HCT116 (cell line): ENCODE data around the gene EFCAB7. TPM values are rescaled to one million over a fixed set of nuclear protein-coding genes. Genes with fewer than 3 reads are reported as not detected.
A peak's percentile ranks its signal among the peaks of the same experiment; 100 is the strongest.

ENCODE experiments used
- ATAC-seq: fragments of 200-7000 bp; cut with Tn5 transposase; 2 replicates; pipeline ENCODE4 v1.9.1; 2020; ENCODE audit warnings: mild to moderate bottlenecking, moderate library complexity
- BruUV-seq: library from RNA; stranded (reverse); fragments of 400-500 nt; replicated peaks from 2 replicates; lab custom pipeline; 2021; lab: Mats Ljungman, UMichigan
- CTCF ChIA-PET: fragments of 300-600 bp; sonication (Branson Sonifier 250); formaldehyde crosslinking; loops from one replicate; lab custom pipeline; 2021; ENCODE audit warnings: antibody characterized with exemption; lab: Charles Lee
- POLR2A ChIA-PET: fragments of 300-600, 350-600 bp; sonication (Branson Sonifier 250); formaldehyde crosslinking; loops from one replicate; lab custom pipeline; 2021; ENCODE audit warnings: antibody characterized with exemption; lab: Charles Lee
- RAD21 ChIA-PET, 2 experiments: fragments of 300-600 bp; sonication (Branson Sonifier 250); formaldehyde crosslinking; loops; one replicate each; lab custom pipeline; 2023; ENCODE audit warnings: low total read pairs in 2 of 2; ENCODE audit not compliant: uncharacterized antibody in 2 of 2, unreplicated experiment in 2 of 2, low non-redundant PET in 1 of 2; lab: Charles Lee
- DNase-seq: peaks from one replicate; pipeline ENCODE4 v3.0.0-alpha.2; 2010; ENCODE audit warnings: low read depth, low spot score
- H2AFZ ChIP-seq: fragments of 200-600 bp; shearing (Covaris generic), sonication (generic); 2 replicates; pipeline ENCODE4 v1.6.1; 2017; ENCODE audit warnings: low read depth, mixed run types, mixed read lengths, antibody characterized with exemption, low read length; ENCODE audit not compliant: poor library complexity, severe bottlenecking
- H3K27ac ChIP-seq: 2 replicates; pipeline ENCODE4 v1.5.1; 2012; ENCODE audit warnings: low read depth, low read length
- H3K27me3 ChIP-seq: fragments of 200-600 bp; sonication (generic); 2 replicates; pipeline ENCODE4 v1.6.1; 2016; ENCODE audit warnings: mixed run types, low read length, mixed read lengths; ENCODE audit not compliant: insufficient read depth
- H3K36me3 ChIP-seq, 2 experiments: fragments of 200-500 bp in 1 of 2; fragments of 200-600 bp in 1 of 2; sonication (Bioruptor generic) in 1 of 2; sonication (generic) in 1 of 2; 2 replicates each; pipeline versions ENCODE4 v1.5.1 to v1.6.1; 2014 to 2016; ENCODE audit warnings: low read length in 2 of 2, inconsistent platforms in 1 of 2, mixed read lengths in 1 of 2, mixed run types in 1 of 2; ENCODE audit not compliant: insufficient read depth in 2 of 2, control insufficient read depth in 1 of 2
- H3K4me1 ChIP-seq, 2 experiments: fragments of 200-600 bp in 1 of 2; sonication (generic) in 1 of 2; 2 replicates each; pipeline versions ENCODE4 v1.5.1 to v1.6.1; 2012 to 2017; ENCODE audit warnings: low read length in 2 of 2, inconsistent platforms in 1 of 2, mild to moderate bottlenecking in 1 of 2, mixed read lengths in 1 of 2, mixed run types in 1 of 2, moderate library complexity in 1 of 2; ENCODE audit not compliant: insufficient read depth in 2 of 2, control insufficient read depth in 1 of 2
- H3K4me2 ChIP-seq: fragments of 200-600 bp; sonication (generic); 2 replicates; pipeline ENCODE4 v1.6.1; 2017; ENCODE audit warnings: mixed run types, low read length, mixed read lengths
- H3K4me3 ChIP-seq, 2 experiments: fragments of 200-600 bp in 1 of 2; sonication (generic) in 1 of 2; replicated peaks in 1 of 2; 2 replicates each; pipeline ENCODE4 v1.5.1; 2011 to 2016; ENCODE audit warnings: low read length in 2 of 2, control low read depth in 1 of 2, low read depth in 1 of 2, mild to moderate bottlenecking in 1 of 2, mixed read lengths in 1 of 2, mixed run types in 1 of 2
- H3K79me2 ChIP-seq: fragments of 200-600 bp; sonication (generic); 2 replicates; pipeline ENCODE4 v1.6.1; 2017; ENCODE audit warnings: mild to moderate bottlenecking, mixed run types, low read length, moderate library complexity, mixed read lengths; ENCODE audit not compliant: insufficient read depth
- H3K9ac ChIP-seq: fragments of 200-600 bp; sonication (generic); 2 replicates; pipeline ENCODE4 v1.6.1; 2016; ENCODE audit warnings: low read length, mixed read lengths
- H3K9me2 ChIP-seq: fragments of 200-600 bp; sonication (generic), shearing (Covaris generic); 2 replicates; pipeline ENCODE4 v1.6.1; 2017; ENCODE audit warnings: mixed run types, mild to moderate bottlenecking, moderate library complexity; ENCODE audit not compliant: insufficient read depth
- H3K9me3 ChIP-seq, 2 experiments: fragments of 200-500 bp in 1 of 2; fragments of 200-600 bp in 1 of 2; sonication (Bioruptor generic) in 1 of 2; sonication (generic) in 1 of 2; 2 replicates each; pipeline ENCODE4 v1.6.1; 2014 to 2017; ENCODE audit warnings: low read length in 2 of 2, mixed read lengths in 2 of 2, inconsistent platforms in 1 of 2, low read depth in 1 of 2, mild to moderate bottlenecking in 1 of 2, mixed run types in 1 of 2, moderate library complexity in 1 of 2; ENCODE audit not compliant: control insufficient read depth in 1 of 2, insufficient read depth in 1 of 2
- H4K20me1 ChIP-seq: fragments of 200-600 bp; sonication (generic), shearing (Covaris generic); 2 replicates; pipeline ENCODE4 v1.6.1; 2017; ENCODE audit warnings: mixed run types, mild to moderate bottlenecking, moderate library complexity; ENCODE audit not compliant: insufficient read depth
- CEBPB ChIP-seq: IDR thresholded peaks from 2 replicates; pipeline ENCODE4 v1.6.1; 2012; ENCODE audit warnings: low read depth
- CTCF ChIP-seq, 3 experiments: fragments of 200-600 bp in 1 of 3; sonication (generic) in 1 of 3; IDR thresholded peaks in 2 of 3; conservative IDR thresholded peaks in 1 of 3; 2 replicates each; pipeline ENCODE4 v1.5.1; 2012 to 2017; ENCODE audit warnings: low read depth in 2 of 3, low read length in 2 of 3, antibody characterized with exemption in 1 of 3, borderline replicate concordance in 1 of 3, control low read depth in 1 of 3, mild to moderate bottlenecking in 1 of 3, mixed read lengths in 1 of 3, mixed run types in 1 of 3, moderate library complexity in 1 of 3; ENCODE audit not compliant: insufficient read depth in 1 of 3
- ELF1 ChIP-seq: IDR thresholded peaks from 2 replicates; pipeline ENCODE4 v1.6.1; 2012; ENCODE audit warnings: low read depth, borderline replicate concordance
- POLR2AphosphoS5 ChIP-seq: IDR thresholded peaks from 2 replicates; pipeline ENCODE4 v1.6.1; 2011; ENCODE audit warnings: mild to moderate bottlenecking, low read depth, low read length, moderate library complexity
- RAD21 ChIP-seq: IDR thresholded peaks from 2 replicates; pipeline ENCODE4 v1.6.1; 2012; ENCODE audit warnings: low read depth, mild to moderate bottlenecking
- ZFX ChIP-seq: fragments of 450-650 bp; IDR thresholded peaks from 2 replicates; pipeline ENCODE4 v1.6.1; 2017
- ZNF274 ChIP-seq: fragments of 200-500 bp; sonication (Bioruptor generic); IDR thresholded peaks from 2 replicates; pipeline ENCODE4 v1.6.1; 2014; ENCODE audit warnings: mild to moderate bottlenecking, low read depth, low read length, inconsistent platforms
- intact Hi-C: fragments of 100-400 bp; cut with micrococcal nuclease; formaldehyde crosslinking; loops from 2 replicates; pipeline ENCODE4 v1.10.0; 2022
- total RNA-seq: library from RNA; stranded (reverse); gene quantifications from one replicate; pipeline ENCODE4 v1.2.1, GENCODE V29; 2021; ENCODE audit not compliant: unreplicated experiment

The EFCAB7 gene
- total RNA-seq, 1 experiment from 2014 or later: 6.0 TPM

GRCh38 chr1:63557365-63557987, 34.2 kb downstream of the EFCAB7 start:
- DNase-seq: peak; percentile 35
- H3K9me3 ChIP-seq: no peaks in the 10 kb centered on the region
- H3K27me3 ChIP-seq: no peaks in the 10 kb centered on the region
- ChIA-PET POLR2A (no interaction called here), CTCF (interaction anchor here (0.6 to 3.4 kb wide), 14 partner anchors 11 to 690 kb away, joined by 3 to 27 read pairs (median 3); no protein-coding TSS in a partner anchor), RAD21 (no interaction called here)
- H3K9ac ChIP-seq: no peak overlapping the region
- H4K20me1 ChIP-seq: no peaks in the 10 kb centered on the region
- H3K36me3 ChIP-seq: no peaks in the 10 kb centered on the region
- H3K9me2 ChIP-seq: no peaks in the 10 kb centered on the region
- H3K4me2 ChIP-seq: no peak overlapping the region
- BruUV-seq: no TSS peak
- H3K4me3 ChIP-seq: no peak overlapping the region
- no peak overlapping the region for H3K27ac ChIP-seq
- H2AFZ ChIP-seq: peak overlapping the region; percentile 29
- no peak; the same call in none of the 2 replicates for ATAC-seq
- no peaks in the 10 kb centered on the region for H3K4me1 ChIP-seq
- intact Hi-C loops: loop anchor here (1.0 to 5.0 kb wide), 2 partner anchors 580 to 689 kb away; no protein-coding TSS in a partner anchor
- no peak for TF ChIP-seq ZNF274
- no peak for TF ChIP-seq CEBPB
- TF ChIP-seq POLR2AphosphoS5: no peak
- TF ChIP-seq RAD21: peak; percentile 57
- TF ChIP-seq ELF1: 0 out of 2 replicates have a peak, but pooled peaks have one; percentile 19
- TF ChIP-seq CTCF (IDR thresholded peaks at IDR 0.05 in 2 of 3, conservative IDR thresholded peaks at IDR 0.05 in 1 of 3; ENCODE audit: borderline replicate concordance in 1 of 3, insufficient read depth in 1 of 3, low read depth in 2 of 3, low read length in 2 of 3): peak; percentile 57 to 80 (median 74); a peak in 5 of 6 replicates
- TF ChIP-seq ZFX: no peak
- H3K79me2 ChIP-seq: no peaks in the 10 kb centered on the region
